Neural cell (in vitro differentiated cells): ENCODE data around the gene SPRN.

Source experiments
- CTCF ChIP-seq: fragments of 450-650 bp; IDR thresholded peaks from 2 replicates; pipeline ENCODE4 v1.5.1; 2014; ENCODE audit warnings: antibody characterized with exemption, mild to moderate bottlenecking, moderate library complexity; ENCODE audit not compliant: poor library complexity, severe bottlenecking
- EZH2 ChIP-seq: fragments of 200-600, 300-800 bp; shearing (Covaris generic), sonication (generic); IDR thresholded peaks from 2 replicates; pipeline ENCODE4 v1.6.1; 2014; ENCODE audit warnings: antibody characterized with exemption, low read length, borderline replicate concordance, mild to moderate bottlenecking; ENCODE audit not compliant: insufficient read depth, poor library complexity, severe bottlenecking
- MXI1 ChIP-seq: fragments of 450-650 bp; conservative IDR thresholded peaks from 2 replicates; pipeline ENCODE4 v1.6.1; 2014; ENCODE audit warnings: antibody characterized with exemption, mild to moderate bottlenecking; ENCODE audit not compliant: poor library complexity, severe bottlenecking
- POLR2AphosphoS5 ChIP-seq: IDR thresholded peaks from 2 replicates; pipeline ENCODE4 v1.6.1; 2012
- RAD21 ChIP-seq: fragments of 450-650 bp; conservative IDR thresholded peaks from 2 replicates; pipeline ENCODE4 v1.6.1; 2014; ENCODE audit warnings: antibody characterized with exemption, mild to moderate bottlenecking, moderate library complexity
- REST ChIP-seq: IDR thresholded peaks from 2 replicates; pipeline ENCODE4 v1.6.1; 2012; ENCODE audit warnings: borderline replicate concordance
- SMC3 ChIP-seq: fragments of 450-650 bp; conservative IDR thresholded peaks from 2 replicates; pipeline ENCODE4 v1.6.1; 2014; ENCODE audit warnings: antibody characterized with exemption, mild to moderate bottlenecking, moderate library complexity; ENCODE audit not compliant: poor library complexity
- TAF1 ChIP-seq: IDR thresholded peaks from 2 replicates; pipeline ENCODE4 v1.6.1; 2012; ENCODE audit warnings: low read depth

- TF ChIP-seq CTCF: no peak
- TF ChIP-seq REST: no peak
- TF ChIP-seq POLR2AphosphoS5: no peak
- no peak for TF ChIP-seq RAD21
- TF ChIP-seq MXI1: no peak
- no peak for TF ChIP-seq EZH2
- no peak for TF ChIP-seq SMC3
- no peak for TF ChIP-seq TAF1
Observed at GRCh38 chr10:133457100-133457841, 32.8 kb upstream of the SPRN start.
